ENCODE data around the gene CDCP1.

DNA sequence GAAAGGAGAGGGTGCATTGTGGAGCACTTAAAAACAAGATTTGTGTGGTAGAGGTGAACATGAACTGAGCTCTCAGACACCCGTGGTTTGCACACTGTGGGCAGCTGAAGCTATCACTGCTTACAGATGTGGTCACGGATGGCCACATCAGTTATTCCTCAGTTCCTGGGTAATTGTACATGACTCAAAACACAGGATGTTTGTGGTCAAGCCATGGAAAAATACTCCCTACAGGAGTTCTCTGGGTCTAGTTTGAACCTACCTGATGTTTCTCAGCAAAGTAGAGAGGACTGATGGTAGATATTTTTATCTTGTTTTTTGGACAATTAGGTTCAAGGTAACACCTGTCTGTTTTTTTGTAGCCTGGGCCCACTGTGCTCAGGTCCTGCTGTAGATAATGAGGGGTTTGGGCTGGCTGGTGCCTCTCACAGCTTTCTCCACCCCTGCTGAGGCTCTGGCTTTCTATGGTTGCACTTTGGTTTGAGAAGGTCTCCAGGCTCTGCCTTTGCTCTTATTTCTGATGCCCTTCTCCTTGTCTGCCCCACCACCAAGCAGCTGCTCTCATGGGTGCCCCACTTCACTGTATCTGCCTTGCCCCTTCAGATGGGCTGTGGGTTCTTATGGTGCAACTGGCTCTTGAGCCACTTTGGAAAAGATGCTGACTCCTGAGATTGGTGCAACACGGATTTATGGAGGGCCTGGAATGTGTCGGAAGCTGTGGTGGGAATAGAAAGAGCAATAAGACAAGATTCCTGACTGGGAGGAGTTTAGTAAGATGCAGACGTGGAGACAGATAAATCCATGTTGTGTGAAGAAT lies 40.1 kb downstream of the CDCP1 start:
- TF ChIP-seq POLR2A (IDR thresholded peaks at IDR 0.05; ENCODE audit: low read length) (no peak), GATA1 (IDR thresholded peaks at IDR 0.05; ENCODE audit: low read depth, low read length) (no peak)
